Measurements from ENCODE around the gene PPP2R1A.

GRCh38 chr19:52211203-52211602 lies 21.4 kb downstream of the PPP2R1A start:
- no peak for TF ChIP-seq CTCF (IDR thresholded peaks at IDR 0.05; ENCODE audit: low read length)
- no peak for TF ChIP-seq EZH2 (optimal IDR thresholded peaks at IDR 0.05; ENCODE audit: low read depth, low read length)
- no peak for TF ChIP-seq EZH2phosphoT487 (IDR thresholded peaks at IDR 0.05; ENCODE audit: low read length)
